Amniotic stem cell (primary cell): ENCODE results near the gene TRPC1.
A peak's percentile ranks its signal among the peaks of the same experiment; 100 is the strongest.

Source experiments
- DNase-seq: peaks from one replicate; lab custom pipeline; 2025; lab: John Stamatoyannopoulos, UW

The TRPC1 gene

GRCh38 chr3:142754494-142754893 lies 30.7 kb downstream of the TRPC1 start:
- no peak for DNase-seq

- no peak for DNase-seq
Observed at GRCh38 chr3:142768338-142768737, 44.5 kb downstream of the TRPC1 start.

- no peak for DNase-seq
Observed at GRCh38 chr3:142777927-142778326, 54.1 kb downstream of the TRPC1 start.

GRCh38 chr3:142778541-142778940 lies 54.7 kb downstream of the TRPC1 start:
- no peak for DNase-seq

GRCh38 chr3:142779591-142779990 lies 55.8 kb downstream of the TRPC1 start:
- DNase-seq: peak; percentile 5

GRCh38 chr3:142782616-142783015 lies 58.8 kb downstream of the TRPC1 start:
- no peak for DNase-seq

- no peak for DNase-seq
Observed at GRCh38 chr3:142784228-142784627, 60.4 kb downstream of the TRPC1 start.

- DNase-seq: no peak
Observed at GRCh38 chr3:142785996-142786395, 62.2 kb downstream of the TRPC1 start.

GRCh38 chr3:142787719-142788118 lies 63.9 kb downstream of the TRPC1 start:
- no peak for DNase-seq

GRCh38 chr3:142794508-142794907 lies 70.7 kb downstream of the TRPC1 start:
- no peak for DNase-seq

- no peak for DNase-seq
Observed at GRCh38 chr3:142795332-142795731, 71.5 kb downstream of the TRPC1 start.

GRCh38 chr3:142796823-142797222 lies 73.0 kb downstream of the TRPC1 start:
- no peak for DNase-seq

- DNase-seq: no peak
Observed at GRCh38 chr3:142801746-142802145, 77.9 kb downstream of the TRPC1 start.

GRCh38 chr3:142802891-142803290 lies 79.1 kb downstream of the TRPC1 start:
- DNase-seq: no peak

GRCh38 chr3:142808103-142808917 lies 84.5 kb downstream of the TRPC1 start:
- peak; percentile 1 for DNase-seq

- DNase-seq: no peak
Observed at GRCh38 chr3:142809259-142809658, 85.4 kb downstream of the TRPC1 start.

GRCh38 chr3:142815803-142816202 lies 92.0 kb downstream of the TRPC1 start:
- DNase-seq: no peak

GRCh38 chr3:142817356-142817755 lies 93.5 kb downstream of the TRPC1 start:
- DNase-seq: no peak

- DNase-seq: no peak
Observed at GRCh38 chr3:142817897-142818296, 94.1 kb downstream of the TRPC1 start.

GRCh38 chr3:142818651-142819050 lies 94.8 kb downstream of the TRPC1 start:
- DNase-seq: no peak

GRCh38 chr3:142819179-142819578 lies 95.3 kb downstream of the TRPC1 start:
- DNase-seq: no peak

GRCh38 chr3:142828703-142829305 lies 105.0 kb downstream of the TRPC1 start:
- peak; percentile 63 for DNase-seq

- no peak for DNase-seq
Observed at GRCh38 chr3:142837526-142837925, 113.7 kb downstream of the TRPC1 start.

GRCh38 chr3:142839831-142840230 lies 116.0 kb downstream of the TRPC1 start:
- no peak for DNase-seq
